GM19238 (cell line): Measurements from ENCODE around the gene MBTPS1.

Source experiments
- DNase-seq: peaks from one replicate; pipeline ENCODE4 v3.0.0; 2011; ENCODE audit warnings: low spot score; ENCODE audit not compliant: insufficient read length

Gene MBTPS1

DNA sequence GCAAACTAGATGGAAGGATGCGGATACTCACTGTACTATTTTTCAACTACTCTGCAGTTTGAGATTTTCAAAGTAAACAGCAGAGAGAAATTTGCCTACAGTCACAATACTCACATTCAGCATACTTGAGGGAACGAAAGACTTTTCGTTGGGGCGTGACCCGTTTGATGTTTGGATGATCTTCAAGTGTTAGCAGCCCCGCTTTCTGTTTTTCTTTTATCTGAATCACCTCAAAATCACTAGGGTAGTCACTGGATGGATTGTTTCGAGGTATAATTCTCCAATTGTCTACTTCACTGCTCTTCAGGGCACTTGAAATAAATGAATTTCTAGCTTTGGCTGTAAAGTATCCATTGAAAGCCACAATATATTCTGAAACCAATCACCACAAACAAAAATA is 17.8 kb downstream of the MBTPS1 start:
- DNase-seq: no peak

DNA sequence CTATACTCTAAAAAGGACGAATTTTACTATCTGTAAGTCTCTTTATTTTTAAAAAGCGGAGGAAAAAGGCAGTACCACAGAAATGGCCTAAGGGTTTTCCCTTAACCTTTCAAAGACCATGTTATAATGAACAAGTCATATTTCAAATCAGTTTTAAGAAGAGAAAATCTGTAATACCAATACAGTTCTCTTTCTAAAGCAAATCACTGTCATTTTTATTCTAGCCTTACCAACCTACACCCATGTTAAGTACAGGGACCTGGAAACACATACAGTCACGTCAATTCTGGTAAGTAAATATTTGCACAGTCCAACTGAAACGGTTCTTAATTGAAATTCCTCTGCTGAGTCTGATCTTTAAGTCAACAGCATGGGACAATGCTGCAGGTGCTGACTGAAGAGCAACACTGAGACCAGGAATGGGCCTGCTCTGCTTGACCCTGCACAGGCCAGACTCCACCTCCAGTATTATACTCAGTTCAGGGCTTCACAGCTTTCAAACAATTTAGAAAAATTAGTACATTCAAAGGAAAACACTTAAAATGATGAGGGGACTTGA is 20.2 kb downstream of the MBTPS1 start:
- no peak for DNase-seq

DNA sequence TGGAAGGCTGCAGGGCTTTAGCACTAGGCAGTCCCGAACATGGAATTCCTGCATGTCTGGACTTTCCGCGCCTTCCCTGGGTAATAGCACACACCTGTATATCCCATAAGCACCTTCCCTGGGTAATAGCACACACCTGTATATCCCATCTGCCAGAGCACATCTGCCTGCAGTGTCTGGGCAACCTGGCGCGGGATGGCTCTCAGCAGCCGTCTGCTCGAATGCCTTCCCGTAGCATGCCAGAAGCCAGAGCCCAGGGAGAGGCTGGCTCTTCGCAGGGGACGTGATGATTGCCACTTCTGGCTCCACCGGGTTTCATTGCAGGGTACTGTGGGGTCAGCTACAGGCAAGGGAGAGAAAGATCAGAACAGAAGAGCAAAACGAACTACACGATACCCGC is 21.3 kb downstream of the MBTPS1 start:
- DNase-seq: no peak

DNA sequence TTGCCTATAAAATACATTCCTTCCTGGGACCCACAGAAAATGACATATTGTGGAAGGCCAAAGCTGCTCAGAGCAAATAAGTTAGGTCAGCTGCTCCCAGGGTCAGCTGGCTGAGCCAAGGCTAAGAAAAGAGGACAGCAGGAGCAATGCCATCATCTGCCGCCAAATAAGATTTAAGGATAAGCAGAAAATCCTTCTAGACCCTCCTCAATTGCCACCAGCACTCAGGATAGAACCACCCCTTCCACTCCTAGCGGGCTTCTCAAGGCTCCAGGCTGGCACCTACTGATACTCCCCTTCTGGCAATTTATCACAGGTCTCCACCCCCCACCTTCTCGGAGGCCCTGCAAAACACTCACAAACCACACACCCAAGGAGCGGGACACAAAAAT is 22.9 kb downstream of the MBTPS1 start:
- DNase-seq: no peak

DNA sequence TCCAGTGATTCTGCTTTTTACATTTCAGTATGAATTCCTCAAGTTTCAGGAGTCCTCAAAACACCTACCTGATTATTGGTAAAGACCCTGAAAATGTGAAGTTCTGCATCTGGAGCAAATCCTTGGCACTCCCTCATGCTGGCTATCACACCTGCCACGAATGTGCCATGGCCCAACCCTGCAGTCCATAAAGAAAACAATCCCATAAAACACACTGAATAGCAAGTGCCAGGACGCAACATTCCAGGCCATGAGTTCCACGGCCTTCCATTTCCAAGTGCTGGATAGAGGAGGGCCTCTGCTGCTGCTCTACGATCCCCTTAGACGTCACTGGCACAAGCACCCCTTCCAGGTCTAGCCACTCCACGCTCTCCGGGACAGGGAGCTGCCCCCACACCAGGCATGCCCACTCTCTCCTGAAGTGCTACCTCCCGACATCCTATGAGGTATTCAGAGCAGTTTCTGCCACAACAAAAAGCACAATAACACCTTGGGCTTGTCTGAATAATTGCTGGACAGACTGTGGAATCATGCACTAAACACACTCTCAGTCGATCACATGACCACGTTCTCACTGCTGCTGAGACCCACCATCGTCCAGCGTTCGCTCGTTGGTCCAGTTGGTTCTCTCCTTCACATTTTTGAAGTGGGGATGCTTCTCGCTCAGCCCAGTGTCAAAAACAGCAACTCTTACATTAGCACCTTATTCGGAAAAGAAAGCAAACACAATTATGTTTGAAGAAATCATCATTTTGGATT is 23.4 kb downstream of the MBTPS1 start:
- DNase-seq: no peak

DNA sequence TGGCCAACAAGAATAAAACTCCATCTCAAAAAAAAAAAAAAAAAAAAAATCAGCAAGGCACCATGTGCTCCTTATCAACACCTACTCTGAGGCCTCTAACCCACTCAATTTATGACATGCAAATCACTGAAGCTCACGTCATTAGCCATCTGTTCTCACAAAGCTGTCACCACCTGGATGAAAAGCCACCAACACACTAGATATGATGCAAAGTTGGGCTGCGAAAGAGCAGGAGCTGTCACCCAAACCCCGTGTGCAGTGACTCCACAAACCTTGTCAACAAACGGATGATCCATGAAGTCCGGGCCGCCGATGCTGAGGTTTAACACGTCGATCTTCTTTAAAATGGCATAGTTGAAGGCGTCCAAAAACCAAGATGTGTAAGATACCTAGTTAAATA is 25.3 kb downstream of the MBTPS1 start:
- DNase-seq: no peak

DNA sequence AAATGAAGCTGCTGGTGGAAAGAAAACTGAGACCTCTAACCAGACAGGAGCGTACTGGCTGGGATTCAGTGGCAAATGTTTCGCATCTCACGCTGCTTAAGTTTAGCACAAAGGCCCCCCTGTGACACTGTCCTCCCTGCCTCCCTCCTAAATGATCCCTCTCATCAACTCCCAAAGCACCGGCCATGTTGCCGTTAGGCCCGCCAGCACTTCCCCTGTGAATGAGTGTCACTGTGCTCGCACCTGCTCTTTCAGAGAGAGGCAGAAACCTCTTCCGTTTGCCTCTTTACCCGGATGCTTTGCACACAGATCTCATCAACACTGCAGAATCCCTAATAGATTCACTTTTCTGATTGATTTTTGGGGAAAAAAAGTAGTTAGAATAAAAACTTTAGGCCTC is 26.5 kb downstream of the MBTPS1 start:
- DNase-seq: no peak

DNA sequence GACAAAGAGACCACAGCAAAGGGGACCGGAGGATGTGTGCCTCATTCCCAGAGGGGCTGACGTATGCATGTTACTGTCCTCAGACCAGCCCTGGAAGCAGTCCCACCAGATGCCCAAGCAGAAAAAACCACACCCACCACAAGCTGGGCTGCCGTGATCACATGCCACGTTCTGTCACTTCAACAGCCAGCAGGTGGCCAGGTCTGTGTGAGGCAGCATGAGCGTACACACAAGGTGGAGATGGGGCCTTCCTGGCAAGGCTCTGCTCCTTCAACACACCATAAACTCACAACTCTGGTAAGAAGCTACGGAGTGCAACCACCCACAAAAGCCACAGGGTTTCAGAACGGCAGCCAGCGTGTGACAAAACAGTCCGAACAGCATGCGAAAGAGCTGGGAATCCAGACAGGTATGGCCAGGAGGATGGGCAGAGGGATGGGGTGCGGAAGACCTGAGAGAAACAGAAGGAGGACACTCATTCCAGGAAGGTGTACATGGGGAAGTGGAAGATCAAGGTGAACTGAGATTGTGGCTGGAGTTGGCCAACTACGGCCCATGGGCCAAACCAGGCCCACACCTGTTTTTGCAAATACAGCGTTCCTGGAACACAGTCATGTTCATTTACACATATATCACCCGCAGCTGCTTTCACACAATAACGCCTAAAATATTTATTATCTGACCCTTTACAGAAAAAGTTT is 27.9 kb downstream of the MBTPS1 start:
- DNase-seq: peak; percentile 69

DNA sequence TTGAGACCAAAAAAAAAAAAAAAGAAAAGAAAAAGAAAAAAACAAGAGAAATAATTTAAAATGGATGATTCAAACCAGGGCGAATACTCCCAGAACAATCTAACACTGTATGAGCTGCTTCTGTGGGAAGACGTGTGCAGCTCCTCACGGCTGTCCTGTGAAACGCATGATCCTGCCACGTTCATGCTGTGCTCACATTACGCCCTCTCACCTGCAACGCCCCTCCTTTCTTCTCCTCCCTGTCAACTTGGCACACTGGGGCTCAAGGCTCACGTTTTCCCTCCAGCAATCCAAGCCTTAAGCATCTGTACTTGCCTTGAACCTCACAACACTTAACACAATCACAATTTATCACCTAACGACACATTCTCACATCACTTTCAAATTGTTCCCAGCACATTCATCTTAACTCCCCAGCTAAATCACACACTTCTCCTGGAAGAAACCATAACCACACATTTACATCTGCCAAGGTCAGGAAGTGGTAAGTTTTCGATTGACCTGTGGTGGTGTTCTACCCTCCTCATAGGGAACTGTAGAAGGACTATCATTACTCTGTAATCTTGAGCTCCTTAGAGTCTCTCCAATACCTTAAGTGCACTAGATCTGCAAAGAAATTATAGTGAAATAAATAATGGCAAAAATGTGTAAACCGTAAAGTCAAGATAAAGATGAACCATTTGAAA is 29.1 kb downstream of the MBTPS1 start:
- no peak for DNase-seq

DNA sequence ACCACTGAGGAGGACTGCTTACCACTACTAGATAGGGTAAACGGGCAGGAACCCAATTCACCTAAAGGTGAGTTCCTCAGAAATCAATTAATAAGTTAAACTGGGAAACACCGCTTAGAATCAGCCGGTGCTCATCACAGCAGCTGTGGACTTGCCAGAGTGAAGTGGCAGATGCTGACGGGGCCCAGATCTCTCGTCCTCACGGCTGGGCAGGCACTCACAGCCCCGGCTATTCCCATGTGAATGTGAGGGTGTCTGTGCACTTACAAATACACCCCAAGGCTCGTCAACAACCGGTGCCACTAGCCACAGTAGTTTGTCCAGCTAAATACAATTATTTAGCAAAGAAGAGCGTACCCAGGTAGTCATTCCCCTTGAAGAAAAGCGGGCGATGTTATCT is 29.7 kb downstream of the MBTPS1 start:
- no peak for DNase-seq

DNA sequence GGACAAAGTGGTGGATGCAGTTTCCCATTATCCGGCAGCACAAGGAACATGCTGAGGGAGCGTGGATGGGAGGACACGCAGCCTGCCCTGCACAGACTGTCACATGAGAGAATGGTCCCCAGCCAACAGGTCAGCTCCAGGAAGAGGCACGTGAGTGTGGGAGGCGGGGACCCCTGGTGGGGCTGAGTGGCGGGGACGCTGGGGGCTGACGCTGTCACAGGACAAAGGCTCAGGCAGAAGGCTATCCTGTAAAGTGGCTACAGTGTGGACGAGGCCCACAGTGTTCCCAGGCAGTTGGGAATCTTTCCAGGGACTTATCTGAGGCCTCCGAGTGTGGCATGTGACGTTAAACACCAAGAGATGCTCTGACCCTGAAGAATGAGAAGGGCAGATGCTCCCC is 30.4 kb downstream of the MBTPS1 start:
- DNase-seq: no peak

DNA sequence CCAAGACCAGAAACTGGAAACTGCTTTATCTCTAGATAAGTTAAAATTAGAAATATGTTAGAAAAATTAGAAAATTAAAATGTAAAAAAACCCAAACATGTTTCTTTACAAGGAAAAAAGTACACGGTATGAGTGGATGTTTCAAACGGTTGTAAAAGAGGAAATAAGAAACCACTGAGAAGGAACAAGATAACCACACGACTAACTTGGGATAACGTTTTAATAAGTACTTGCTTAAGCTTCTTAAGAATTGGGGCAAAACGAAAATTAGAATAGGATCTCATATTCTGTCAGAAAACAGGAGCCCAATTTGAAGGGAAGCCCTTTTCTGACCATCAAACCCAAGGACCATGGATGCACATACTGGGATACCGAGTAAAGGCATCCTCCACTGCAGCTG is 31.0 kb downstream of the MBTPS1 start:
- no peak for DNase-seq

DNA sequence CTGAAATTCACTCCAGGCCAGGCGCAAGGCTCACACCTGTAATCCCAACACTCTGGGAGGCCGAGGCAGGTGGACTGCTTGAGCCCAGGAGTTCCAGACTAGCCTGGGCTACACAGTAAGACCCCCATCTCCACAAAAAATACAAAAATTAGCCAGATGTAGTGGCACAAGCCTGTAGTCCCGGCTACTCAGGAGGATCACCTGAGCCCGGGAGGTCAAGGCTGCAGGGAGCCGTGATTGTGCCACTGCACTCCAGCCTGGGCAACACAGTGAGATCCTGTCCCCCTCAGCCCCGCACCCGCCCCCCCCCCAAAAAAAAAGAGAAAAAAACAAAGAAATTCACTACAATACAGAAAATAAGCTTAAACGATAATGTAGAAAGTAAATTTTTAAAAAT is 31.5 kb downstream of the MBTPS1 start:
- no peak for DNase-seq

DNA sequence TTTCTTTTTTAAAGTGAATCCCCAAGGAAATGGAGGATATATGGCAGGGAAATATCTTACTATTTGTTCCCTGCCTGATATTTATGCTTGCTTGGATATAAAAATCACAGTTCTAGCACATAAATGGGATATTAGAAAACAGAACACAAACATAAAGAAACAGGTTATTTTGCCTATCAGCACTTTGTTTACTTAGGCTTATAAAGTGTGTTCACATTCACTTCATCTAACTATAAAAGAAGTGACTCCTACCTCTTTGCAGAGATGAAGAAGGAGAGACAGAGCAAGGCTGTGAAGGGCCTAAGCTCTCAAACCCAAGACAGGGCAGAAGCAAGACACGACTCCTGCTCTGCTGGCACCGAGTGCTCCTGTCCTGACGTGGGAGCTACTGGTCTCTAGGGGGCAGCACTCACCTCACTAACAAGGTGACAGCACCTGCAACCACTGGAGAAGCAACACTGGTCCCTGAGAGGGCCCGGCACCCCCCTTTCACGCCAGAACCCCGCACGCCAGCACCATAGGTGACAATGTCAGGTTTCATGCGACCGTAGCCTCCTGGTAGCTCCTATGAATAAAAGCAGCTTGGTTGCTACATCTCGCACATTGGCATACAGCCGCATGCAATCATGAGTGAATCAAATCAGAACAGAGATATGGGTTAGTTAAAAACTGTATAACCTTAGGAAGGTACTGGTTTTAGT is 32.0 kb downstream of the MBTPS1 start:
- peak; percentile 72 for DNase-seq

DNA sequence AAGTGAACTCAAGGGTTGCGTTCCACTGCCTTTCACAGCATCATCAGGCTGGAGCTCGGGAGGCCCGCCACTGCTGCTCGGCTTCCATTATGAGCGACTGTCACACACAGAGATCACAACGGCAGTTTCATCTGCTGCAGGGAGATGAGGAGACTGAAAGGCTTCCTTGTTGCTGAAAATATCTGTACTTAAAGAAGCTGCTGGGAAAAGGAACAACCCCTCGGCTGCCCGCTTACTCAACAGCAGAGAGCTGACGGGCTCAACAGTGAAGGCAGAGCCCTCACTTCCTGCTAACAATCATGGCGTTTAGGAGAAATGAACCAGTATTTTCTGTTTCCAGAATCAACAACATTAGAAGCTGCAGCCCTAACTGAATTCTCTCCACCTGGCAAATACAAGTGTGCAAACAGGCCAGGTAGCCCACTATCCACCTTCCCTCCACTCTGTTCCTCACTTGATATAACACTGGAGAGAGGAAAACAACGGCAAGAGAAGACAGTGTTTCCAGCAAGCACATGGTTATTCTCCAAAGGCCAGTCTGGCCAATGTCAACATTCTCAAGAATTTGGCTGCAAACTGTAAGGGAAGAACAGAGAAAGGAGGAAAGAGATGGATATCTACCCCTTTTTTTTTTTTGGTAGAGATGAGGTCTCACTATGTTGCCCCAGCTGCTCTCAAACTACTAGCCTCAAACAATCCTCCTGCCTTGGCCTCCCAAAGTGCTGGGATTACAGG is 33.7 kb downstream of the MBTPS1 start:
- no peak for DNase-seq

DNA sequence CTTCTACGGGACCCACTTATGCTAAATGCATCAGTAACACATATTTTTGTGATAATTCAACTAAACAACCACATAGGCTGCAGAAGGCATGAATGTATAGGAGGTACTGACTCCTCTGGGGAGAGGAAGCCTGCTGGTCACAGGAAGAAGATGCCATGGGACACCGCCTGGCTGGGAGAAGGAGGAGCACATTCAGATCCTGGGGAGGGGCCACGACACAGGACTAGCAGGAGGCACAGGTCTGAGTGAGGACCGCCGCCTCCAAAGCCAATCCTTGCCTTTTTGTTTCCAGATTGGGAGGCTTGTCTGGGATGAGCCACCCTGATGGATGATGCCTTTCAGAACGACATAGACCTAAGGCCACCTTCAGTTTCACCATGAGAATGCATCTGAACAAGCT is 34.6 kb downstream of the MBTPS1 start:
- DNase-seq: no peak

DNA sequence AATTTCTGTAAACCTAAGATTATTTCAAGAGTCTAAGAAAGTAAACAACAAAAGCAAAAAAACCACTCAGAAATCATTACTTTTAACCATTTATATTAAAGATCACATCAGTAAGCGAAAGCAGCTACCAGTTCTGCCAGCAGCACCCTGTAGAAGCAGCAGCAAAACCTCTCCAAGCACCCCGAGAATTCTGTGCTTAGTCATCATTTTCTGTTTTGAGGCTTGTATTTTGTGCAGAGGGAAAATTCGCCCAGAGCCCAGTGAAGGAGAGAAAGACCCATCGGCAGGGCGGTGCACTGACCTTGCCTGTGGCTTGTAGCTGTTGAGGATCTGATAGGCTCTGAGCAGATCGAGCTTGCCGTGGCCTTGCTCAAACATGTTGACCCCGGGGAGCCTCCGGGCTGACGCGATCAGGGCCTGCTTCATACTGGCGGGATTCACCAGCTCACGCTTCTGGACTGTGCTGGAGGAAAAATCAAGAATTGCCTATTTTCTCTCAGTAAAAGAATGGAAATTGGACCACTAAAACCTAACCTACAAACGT is 35.2 kb downstream of the MBTPS1 start:
- DNase-seq: no peak

DNA sequence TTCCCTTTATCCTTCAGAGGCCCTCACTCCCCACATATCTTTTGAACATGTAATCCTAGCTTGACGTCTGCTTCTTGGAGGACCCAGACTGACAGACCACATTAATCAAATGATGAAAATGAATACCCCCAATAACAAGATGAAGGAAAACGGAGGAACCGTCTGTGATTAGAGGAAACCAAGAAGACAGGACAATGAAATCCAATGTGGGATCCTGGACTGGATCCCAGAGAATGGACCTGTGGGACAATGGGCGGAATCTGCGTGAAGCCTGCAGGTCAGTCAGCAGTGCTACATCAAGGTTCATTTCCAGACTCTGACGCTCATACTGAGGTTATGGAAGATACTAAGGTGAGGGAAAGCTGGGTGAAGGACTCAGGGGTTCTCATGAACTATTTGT is 35.9 kb downstream of the MBTPS1 start:
- no peak for DNase-seq

DNA sequence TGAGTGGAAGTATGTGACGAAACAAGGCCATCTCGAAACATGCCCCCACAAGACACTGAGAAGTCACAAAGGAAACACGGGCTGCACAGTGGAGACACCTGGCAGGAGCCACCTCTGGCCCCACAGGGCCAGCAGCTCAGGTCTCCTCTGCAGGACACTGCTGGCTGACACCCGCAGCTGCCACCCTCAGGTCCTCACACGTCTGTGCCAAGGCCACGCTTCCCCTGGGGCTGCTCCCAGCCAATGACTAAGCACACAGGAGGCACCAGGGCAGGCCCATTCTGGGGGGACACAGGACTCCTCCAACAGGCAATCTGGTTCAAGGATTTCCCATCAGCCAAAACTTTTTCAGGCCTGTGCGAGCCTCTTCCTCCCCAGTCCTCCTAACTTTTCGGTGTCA is 36.4 kb downstream of the MBTPS1 start:
- no peak for DNase-seq

DNA sequence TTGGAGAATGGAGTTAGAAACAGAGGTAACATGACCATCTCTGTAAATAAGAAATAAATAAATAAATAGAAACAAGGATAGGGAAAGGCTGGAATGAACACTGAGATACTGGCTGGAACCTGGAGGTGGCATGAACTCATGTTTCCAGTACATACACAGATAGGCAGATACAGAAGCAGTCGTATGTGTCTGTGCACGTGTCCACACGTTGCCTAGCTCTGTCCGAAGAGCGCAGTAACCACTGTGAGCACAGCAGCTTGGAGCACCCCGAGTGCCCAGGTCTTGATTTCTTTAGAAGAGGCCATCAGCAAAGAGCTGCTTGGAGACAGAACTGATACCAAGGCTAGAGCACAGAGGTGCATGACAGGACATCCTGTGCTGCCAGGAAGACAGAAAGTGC is 37.1 kb downstream of the MBTPS1 start:
- no peak for DNase-seq

DNA sequence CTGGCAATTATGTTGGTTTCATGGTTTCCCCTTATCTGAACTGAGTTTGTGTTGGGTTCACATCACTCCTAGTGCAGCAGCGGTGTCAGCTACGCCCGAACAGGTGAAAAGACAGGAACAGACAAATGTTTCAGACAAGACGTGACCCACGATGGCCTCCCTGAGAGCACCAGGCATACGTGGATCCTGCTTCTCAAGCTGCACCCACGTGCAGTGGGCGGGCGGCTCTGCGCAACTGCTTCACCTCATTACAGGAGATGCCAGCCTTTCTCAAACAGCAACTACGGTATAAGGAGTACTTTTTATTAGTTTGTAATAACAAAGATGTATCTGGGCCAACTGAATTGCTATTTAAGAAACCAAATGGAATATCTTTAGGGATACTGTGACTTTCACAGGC is 41.4 kb downstream of the MBTPS1 start:
- DNase-seq: no peak
